Ectodermal cell (in vitro differentiated cells): ENCODE measurements around the gene KSR1.
"Not testable (repeated sequence)": the region's sequence is repeated elsewhere in the genome, so short reads cannot be mapped to it uniquely, and the experiment has no call there.

Experiments
- H3K27ac ChIP-seq: 2 replicates; pipeline ENCODE4 v1.7.0; 2013; ENCODE audit warnings: mild to moderate bottlenecking, low read depth, low read length; ENCODE audit not compliant: insufficient read depth, poor library complexity, severe bottlenecking
- H3K27me3 ChIP-seq: 2 replicates; pipeline ENCODE4 v1.7.0; 2013; ENCODE audit warnings: mild to moderate bottlenecking, low read length; ENCODE audit not compliant: insufficient read depth, control insufficient read depth, poor library complexity, severe bottlenecking
- H3K36me3 ChIP-seq: one replicate; pipeline ENCODE4 v1.7.0; 2013; ENCODE audit warnings: low read length; ENCODE audit not compliant: control insufficient read depth, insufficient read depth
- H3K4me1 ChIP-seq: one replicate; pipeline ENCODE4 v1.7.0; 2013; ENCODE audit warnings: low read length; ENCODE audit not compliant: control insufficient read depth, insufficient read depth
- H3K4me3 ChIP-seq: 2 replicates; pipeline ENCODE4 v1.7.0; 2013; ENCODE audit warnings: low read depth, low read length, control low read depth; ENCODE audit not compliant: insufficient read depth
- H3K9me3 ChIP-seq: 2 replicates; pipeline ENCODE4 v1.7.0; 2013; ENCODE audit warnings: mild to moderate bottlenecking, low read length, moderate library complexity; ENCODE audit not compliant: control insufficient read depth
- WGBS, 2 experiments: methylation state at CpG; one replicate each; pipeline ENCODE4 v1.1.7; 2013; ENCODE audit warnings: missing lambda C conversion rate in 2 of 2; 5-methylcytosine and 5-hydroxymethylcytosine counted together

Gene KSR1

DNA sequence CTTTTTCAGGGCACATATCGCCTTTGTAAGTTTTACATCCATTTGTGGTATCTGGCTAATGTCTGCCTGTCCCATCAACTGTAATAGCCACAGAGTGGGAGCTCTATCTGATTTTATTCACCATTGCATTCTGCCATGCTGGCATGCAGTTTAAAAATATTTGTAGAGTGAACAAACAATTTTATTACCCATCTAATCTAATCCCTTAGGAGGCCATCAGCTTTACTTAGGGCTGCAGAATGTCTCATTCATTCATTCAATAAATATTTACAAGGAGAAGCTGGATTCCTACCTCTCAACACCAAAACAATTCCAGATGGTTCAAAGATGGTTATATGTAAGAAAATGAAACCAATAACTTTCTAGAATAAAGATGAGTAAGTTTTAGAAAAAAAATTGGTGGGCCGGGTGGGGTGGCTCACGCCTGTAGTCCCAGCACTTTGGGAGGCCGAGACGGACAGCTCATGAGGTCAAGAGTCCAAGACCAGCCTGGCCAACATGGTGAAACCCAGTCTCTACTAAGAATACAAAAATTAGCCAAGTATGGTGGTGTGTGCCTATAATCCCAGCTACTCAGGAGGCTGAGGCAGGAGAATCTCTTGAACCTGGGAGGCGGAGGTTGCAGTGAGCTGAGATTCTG lies 20.7 kb upstream of the KSR1 start:
- H3K9me3 ChIP-seq, H3K4me1 ChIP-seq, H3K27ac ChIP-seq, H3K27me3 ChIP-seq, H3K36me3 ChIP-seq, H3K4me3 ChIP-seq: not testable (repeated sequence)
- 93 to 98% methylated on average over 6 of the region's 6 CpGs for WGBS, 2 experiments

DNA sequence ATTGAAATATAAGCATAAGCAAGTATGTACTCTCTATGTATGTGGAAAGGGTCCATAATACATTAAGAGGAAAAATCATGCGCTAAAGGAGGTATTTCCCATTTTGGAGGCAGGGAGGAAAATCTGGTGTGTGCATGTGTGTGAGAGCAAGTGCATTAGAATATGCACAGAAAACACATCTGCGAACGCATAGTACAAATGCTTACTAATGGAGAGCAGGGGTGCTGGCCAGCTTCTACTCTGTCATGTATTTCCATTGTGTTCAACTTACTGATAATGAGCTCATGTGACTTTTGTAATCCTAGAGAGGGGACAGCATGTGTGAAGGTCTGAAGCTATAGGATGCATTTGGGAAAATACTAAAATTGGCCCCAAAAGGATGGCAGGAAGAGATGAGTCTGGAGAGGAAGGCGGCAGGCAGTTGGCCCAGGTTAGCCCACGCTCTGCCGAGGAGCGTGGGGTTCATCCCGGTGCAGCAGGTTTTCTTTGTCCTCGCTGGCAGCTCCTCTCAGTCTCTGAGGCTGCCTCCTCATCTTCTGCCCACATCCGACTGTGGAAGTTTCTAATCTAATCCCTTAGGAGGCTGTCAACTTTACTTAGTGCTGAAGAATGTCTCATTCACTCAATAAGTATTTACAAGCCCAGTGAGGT lies 17.8 kb upstream of the KSR1 start:
- no peaks in the 10 kb centered on the region for H3K36me3 ChIP-seq
- no peaks in the 10 kb centered on the region for H3K27me3 ChIP-seq
- WGBS, 2 experiments, result 89 to 93% methylated on average over 10 of the region's 10 CpGs
- no peak overlapping the region for H3K4me3 ChIP-seq
- no peak overlapping the region for H3K27ac ChIP-seq
- no peaks in the 10 kb centered on the region for H3K4me1 ChIP-seq
- H3K9me3 ChIP-seq, result no peaks in the 10 kb centered on the region

DNA sequence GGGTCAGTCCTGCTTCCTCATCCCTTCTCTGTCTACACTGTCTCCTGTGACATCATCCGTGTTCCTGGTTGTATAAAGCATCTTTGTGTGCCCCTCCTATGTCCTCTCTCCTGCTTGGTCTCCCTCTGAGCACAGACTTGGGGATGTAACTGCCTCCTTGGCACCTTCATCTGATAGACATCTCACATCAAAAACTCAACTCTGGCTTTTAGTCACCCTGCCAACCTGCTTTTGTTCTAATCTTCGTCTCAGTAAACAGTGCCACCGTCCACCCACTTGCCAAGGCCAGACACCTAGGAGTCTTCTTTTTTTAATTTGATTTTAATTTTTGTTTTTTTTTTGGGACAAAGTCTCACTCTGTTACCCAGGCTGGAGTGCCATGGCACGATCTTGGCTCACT lies 16.9 kb upstream of the KSR1 start:
- WGBS, 2 experiments, result 68 to 73% methylated on average over 4 of the region's 4 CpGs
- no peaks in the 10 kb centered on the region for H3K36me3 ChIP-seq
- H3K9me3 ChIP-seq, result no peaks in the 10 kb centered on the region

DNA sequence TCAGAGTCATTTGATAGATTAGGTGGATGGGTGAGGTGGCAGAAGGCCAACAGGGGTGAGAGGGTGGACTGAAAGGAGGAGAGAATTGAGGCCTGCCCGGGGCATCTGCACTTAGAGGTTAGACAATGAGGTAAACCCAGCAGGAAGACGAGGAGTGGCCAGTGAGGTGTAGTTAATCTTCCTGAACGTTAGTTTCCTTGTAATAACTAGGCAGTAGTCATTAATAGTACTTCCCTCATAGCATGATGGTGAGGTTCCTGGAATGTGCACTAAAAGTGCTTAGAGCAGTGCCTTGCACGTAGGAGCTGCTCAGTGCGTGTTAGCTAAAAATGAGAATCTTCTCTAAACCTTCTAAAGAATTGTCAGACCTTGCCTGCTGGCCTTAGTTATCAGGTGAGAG lies 13.5 kb upstream of the KSR1 start:
- 51 to 52% methylated on average over 5 of the region's 5 CpGs for WGBS, 2 experiments
- Histone ChIP-seq H3K4me3 (no peak overlapping the region), H3K27ac (no peak overlapping the region), H3K4me1 (no peaks in the 10 kb centered on the region), H3K36me3 (no peaks in the 10 kb centered on the region), H3K27me3 (no peaks in the 10 kb centered on the region), H3K9me3 (no peaks in the 10 kb centered on the region)

More for the DNA sequence above, 16.9 kb upstream of the KSR1 start:
- Histone ChIP-seq H3K4me3 (no peak overlapping the region), H3K4me1 (no peaks in the 10 kb centered on the region), H3K27me3 (no peaks in the 10 kb centered on the region), H3K27ac (no peak overlapping the region)

DNA sequence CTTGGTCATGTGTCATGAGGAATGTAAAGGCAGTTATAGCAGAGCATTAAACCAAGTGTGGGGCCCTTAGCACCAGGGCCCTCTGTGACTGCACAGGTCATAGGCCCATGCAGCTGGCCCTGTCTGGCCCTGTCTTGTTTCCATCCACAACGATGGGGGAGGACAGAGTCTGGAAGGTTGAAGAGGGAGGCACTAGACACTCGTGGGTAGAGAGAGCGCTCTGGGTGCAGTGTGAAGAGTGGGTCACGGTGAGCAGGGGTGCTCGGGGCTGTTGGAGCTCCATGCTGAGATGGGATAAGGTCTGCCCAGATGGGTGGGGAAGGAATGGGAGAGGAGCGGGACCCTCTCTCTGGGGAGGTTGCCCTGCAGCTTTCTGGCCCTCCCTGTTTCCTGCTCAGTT lies 12.8 kb upstream of the KSR1 start:
- no peaks in the 10 kb centered on the region for H3K36me3 ChIP-seq

DNA sequence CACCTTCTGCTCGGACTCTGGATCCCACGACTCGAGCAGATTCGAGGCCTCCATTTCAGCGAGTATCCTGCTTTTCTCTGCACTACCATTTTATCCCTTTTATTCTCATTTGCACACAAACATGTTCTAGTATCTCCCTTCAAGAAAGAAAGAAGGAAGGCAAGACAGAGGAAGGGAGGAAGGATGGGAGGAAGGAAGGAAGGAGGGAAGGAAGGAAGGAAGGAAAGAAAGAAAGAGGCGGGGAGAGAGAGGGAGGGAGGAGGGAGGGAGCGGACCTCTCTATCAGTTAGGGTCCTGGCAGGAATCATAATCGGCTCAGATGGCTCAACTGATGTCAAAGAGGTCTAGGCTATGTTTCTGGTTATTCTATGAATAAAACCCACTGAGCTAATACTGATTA lies 10.3 kb upstream of the KSR1 start:
- H3K4me3 ChIP-seq, result no peak overlapping the region
- H3K36me3 ChIP-seq, result no peaks in the 10 kb centered on the region
- 93 to 94% methylated on average over 8 of the region's 8 CpGs for WGBS, 2 experiments
- H3K27ac ChIP-seq, result no peak overlapping the region
- H3K4me1 ChIP-seq, result no peaks in the 10 kb centered on the region
- no peaks in the 10 kb centered on the region for H3K27me3 ChIP-seq
- H3K9me3 ChIP-seq, result no peaks in the 10 kb centered on the region

More for the DNA sequence above, 12.8 kb upstream of the KSR1 start:
- no peaks in the 10 kb centered on the region for H3K9me3 ChIP-seq
- H3K4me1 ChIP-seq, result no peaks in the 10 kb centered on the region
- no peak overlapping the region for H3K27ac ChIP-seq
- H3K4me3 ChIP-seq, result no peak overlapping the region
- H3K27me3 ChIP-seq, result no peaks in the 10 kb centered on the region
- 92 to 96% methylated on average over 6 of the region's 6 CpGs for WGBS, 2 experiments

DNA sequence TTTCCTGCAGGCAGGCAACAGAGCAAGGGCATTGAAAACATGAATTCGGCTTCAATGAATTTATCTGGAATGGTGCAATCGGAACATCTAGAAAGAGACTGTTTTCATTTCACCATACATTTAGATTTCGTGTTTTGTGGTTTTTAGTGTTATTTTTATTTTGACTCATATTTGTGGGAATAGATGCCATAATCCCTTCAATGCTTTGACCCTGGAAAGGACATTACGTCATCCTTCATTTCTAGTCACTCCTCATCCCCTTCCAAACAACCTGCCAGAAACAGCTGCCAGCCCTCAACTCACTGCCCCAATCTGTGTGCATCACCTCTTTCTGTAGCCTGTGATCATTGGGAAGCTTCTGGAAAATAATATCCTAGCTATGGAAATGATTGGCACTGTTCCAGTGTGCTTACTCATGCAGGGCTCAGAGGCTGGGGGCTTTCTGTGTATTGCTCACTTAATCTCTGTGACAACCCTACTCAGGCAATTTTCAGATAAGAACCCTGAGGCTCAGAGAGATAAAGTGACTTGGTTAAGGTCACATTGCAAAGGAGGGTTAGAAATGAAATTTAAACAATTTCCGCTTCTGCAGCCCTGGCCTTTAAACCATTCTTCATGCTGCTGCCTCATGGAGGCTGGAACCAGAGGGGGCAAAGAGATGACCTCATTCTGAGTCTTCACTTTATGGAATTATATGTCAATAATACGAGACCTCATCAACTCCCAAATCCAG lies 9.5 kb upstream of the KSR1 start:
- no peak overlapping the region for H3K27ac ChIP-seq
- WGBS, 2 experiments, result 90 to 97% methylated on average over 4 to 5 of the region's 6 CpGs

DNA sequence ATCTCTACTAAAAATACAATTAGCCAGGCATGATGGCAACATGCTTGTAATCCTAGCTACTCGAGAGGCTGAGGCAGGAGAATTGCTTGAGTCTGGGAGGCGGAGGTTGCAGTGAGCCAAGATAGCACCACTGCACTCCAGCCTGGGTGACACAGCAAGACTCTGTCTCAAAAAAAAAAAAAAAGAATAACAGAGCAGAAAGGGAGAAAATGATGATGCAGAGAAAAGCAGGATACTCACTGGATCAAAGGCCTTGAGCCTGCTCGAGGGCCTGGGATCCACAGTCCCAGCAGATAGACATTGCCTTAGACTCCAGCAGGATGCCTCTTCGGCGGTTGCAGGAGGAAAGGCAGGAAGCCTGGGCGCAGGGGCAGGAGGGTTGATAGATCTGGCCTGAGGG lies 7.7 kb upstream of the KSR1 start:
- 89 to 92% methylated on average over 6 of the region's 6 CpGs for WGBS, 2 experiments
- H3K4me1 ChIP-seq, H3K4me3 ChIP-seq, H3K27ac ChIP-seq, H3K9me3 ChIP-seq, H3K36me3 ChIP-seq, H3K27me3 ChIP-seq: not testable (repeated sequence)

More for the DNA sequence above, 9.5 kb upstream of the KSR1 start:
- Histone ChIP-seq H3K27me3 (no peaks in the 10 kb centered on the region), H3K4me1 (no peaks in the 10 kb centered on the region), H3K4me3 (no peak overlapping the region), H3K9me3 (no peaks in the 10 kb centered on the region), H3K36me3 (no peaks in the 10 kb centered on the region)

DNA sequence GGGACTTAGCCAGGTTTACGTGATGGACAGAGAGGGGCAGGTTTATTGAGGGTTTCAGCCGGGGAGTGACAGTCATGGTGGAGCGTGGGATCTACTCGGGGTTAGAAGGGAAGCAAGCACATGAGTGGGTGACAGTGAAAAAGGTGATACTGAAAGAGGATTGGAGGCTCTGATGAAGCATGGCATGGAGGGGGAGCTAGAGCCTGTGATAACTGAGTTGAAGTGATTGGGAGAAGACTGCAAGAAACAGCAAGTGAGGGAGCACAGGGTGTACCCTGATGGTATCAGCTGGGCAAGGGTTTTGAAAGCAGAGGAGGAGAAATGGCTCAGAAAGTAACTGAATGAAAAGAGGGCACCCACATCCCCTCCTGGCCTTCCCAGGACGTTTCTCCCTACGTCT lies 6.7 kb upstream of the KSR1 start:
- Histone ChIP-seq H3K4me3 (no peak overlapping the region), H3K4me1 (no peaks in the 10 kb centered on the region), H3K36me3 (no peaks in the 10 kb centered on the region), H3K27me3 (no peaks in the 10 kb centered on the region), H3K9me3 (no peaks in the 10 kb centered on the region), H3K27ac (no peak overlapping the region)
- WGBS, 2 experiments, result 88 to 93% methylated on average over 6 of the region's 6 CpGs

DNA sequence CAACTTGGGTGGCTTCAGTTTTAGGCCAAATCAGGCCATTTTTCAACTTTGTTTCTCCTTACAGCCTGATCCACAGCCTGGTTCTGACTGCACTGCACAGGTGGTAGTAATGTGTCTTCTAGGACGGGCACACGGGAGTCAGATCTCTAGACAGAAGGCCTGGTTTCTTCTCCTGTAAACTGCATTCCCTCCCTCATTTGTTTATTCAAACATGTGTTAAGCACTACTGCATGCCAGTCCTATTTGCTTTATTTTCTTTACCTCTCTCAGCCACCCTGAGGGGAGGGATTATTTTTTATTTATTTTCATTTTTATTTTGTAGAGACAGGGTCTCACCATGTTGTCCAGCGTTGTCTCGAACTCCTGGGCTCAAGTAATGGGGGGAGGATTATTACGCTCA lies 6.3 kb upstream of the KSR1 start:
- 89 to 92% methylated on average over 5 of the region's 5 CpGs for WGBS, 2 experiments

More for the DNA sequence above, 6.3 kb upstream of the KSR1 start:
- Histone ChIP-seq H3K9me3 (no peaks in the 10 kb centered on the region), H3K36me3 (no peaks in the 10 kb centered on the region), H3K4me3 (no peak overlapping the region), H3K27me3 (peaks cover 2% of the 10 kb centered on the region), H3K4me1 (no peaks in the 10 kb centered on the region), H3K27ac (no peak overlapping the region)
